H9 (cell line): Measurements from ENCODE around the gene SSR3. TPM values are rescaled to one million over a fixed set of nuclear protein-coding genes. Genes with fewer than 3 reads are reported as not detected.

Experiments
- DNase-seq: peaks from one replicate; pipeline ENCODE4 v3.0.0-alpha.2; 2017
- H2AFZ ChIP-seq: one replicate; pipeline ENCODE4 v1.6.1; 2013; ENCODE audit warnings: mild to moderate bottlenecking, low read length, control low read depth, moderate library complexity
- H2AK5ac ChIP-seq: 2 replicates; pipeline ENCODE4 v1.6.1; 2013; ENCODE audit warnings: low read length, control low read depth, mixed read lengths; ENCODE audit not compliant: insufficient read length
- H2BK120ac ChIP-seq: one replicate; pipeline ENCODE4 v1.6.1; 2013; ENCODE audit warnings: low read depth, mild to moderate bottlenecking, low read length, control low read depth, inconsistent platforms; ENCODE audit not compliant: poor library complexity, severe bottlenecking
- H2BK12ac ChIP-seq: 2 replicates; pipeline ENCODE4 v1.6.1; 2013; ENCODE audit warnings: low read length, control low read depth, mixed read lengths, low read depth; ENCODE audit not compliant: insufficient read length
- H2BK15ac ChIP-seq: 2 replicates; pipeline ENCODE4 v1.6.1; 2013; ENCODE audit warnings: low read depth, low read length, control low read depth
- H2BK20ac ChIP-seq: one replicate; pipeline ENCODE4 v1.6.1; 2013; ENCODE audit warnings: low read depth, mild to moderate bottlenecking, low read length, control low read depth, inconsistent platforms; ENCODE audit not compliant: poor library complexity, severe bottlenecking
- H2BK5ac ChIP-seq: 2 replicates; pipeline ENCODE4 v1.6.1; 2013; ENCODE audit warnings: low read length, control low read depth, mixed read lengths; ENCODE audit not compliant: insufficient read length
- H3K14ac ChIP-seq: 2 replicates; pipeline ENCODE4 v1.6.1; 2013; ENCODE audit warnings: low read length, control low read depth; ENCODE audit not compliant: insufficient read depth
- H3K18ac ChIP-seq: 2 replicates; pipeline ENCODE4 v1.6.1; 2013; ENCODE audit warnings: low read depth, mild to moderate bottlenecking, mixed read lengths, low read length, control low read depth; ENCODE audit not compliant: insufficient read length
- H3K23ac ChIP-seq: 2 replicates; pipeline ENCODE4 v1.6.1; 2013; ENCODE audit warnings: low read length, control low read depth, mixed read lengths, low read depth; ENCODE audit not compliant: insufficient read length
- H3K23me2 ChIP-seq: 2 replicates; pipeline ENCODE4 v1.6.1; 2013; ENCODE audit warnings: low read depth, mild to moderate bottlenecking, mixed read lengths, low read length, control low read depth; ENCODE audit not compliant: insufficient read length, poor library complexity, severe bottlenecking
- H3K27ac ChIP-seq: 2 replicates; pipeline ENCODE4 v1.5.1; 2013; ENCODE audit warnings: low read length, control low read depth, mixed read lengths, low read depth; ENCODE audit not compliant: insufficient read length
- H3K27me3 ChIP-seq: 2 replicates; pipeline ENCODE4 v1.6.1; 2013; ENCODE audit warnings: low read length, control low read depth, inconsistent platforms; ENCODE audit not compliant: insufficient read depth
- H3K4ac ChIP-seq: 2 replicates; pipeline ENCODE4 v1.6.1; 2013; ENCODE audit warnings: low read depth, mild to moderate bottlenecking, control low read depth, inconsistent platforms, low read length, moderate library complexity
- H3K4me1 ChIP-seq: 2 replicates; pipeline ENCODE4 v1.6.1; 2013; ENCODE audit warnings: low read length, control low read depth, inconsistent platforms; ENCODE audit not compliant: insufficient read depth
- H3K4me2 ChIP-seq: 2 replicates; pipeline ENCODE4 v1.6.1; 2013; ENCODE audit warnings: low read length, control low read depth, mixed read lengths; ENCODE audit not compliant: insufficient read length, insufficient read depth
- H3K56ac ChIP-seq: 2 replicates; pipeline ENCODE4 v1.6.1; 2013; ENCODE audit warnings: low read depth, mild to moderate bottlenecking, mixed read lengths, low read length, control low read depth; ENCODE audit not compliant: insufficient read length
- H3K79me1 ChIP-seq: 2 replicates; pipeline ENCODE4 v1.6.1; 2013; ENCODE audit warnings: low read depth, mild to moderate bottlenecking, moderate library complexity, low read length, control low read depth, inconsistent platforms; ENCODE audit not compliant: insufficient read depth, poor library complexity, severe bottlenecking
- H3K79me2 ChIP-seq: 2 replicates; pipeline ENCODE4 v1.6.1; 2013; ENCODE audit warnings: low read length, control low read depth, inconsistent platforms; ENCODE audit not compliant: insufficient read depth
- H3K9ac ChIP-seq: 2 replicates; pipeline ENCODE4 v1.6.1; 2013; ENCODE audit warnings: low read length, control low read depth, mixed read lengths; ENCODE audit not compliant: insufficient read length; ENCODE audit errors: extremely low read depth
- H3K9me3 ChIP-seq: one replicate; pipeline ENCODE4 v1.6.1; 2013; ENCODE audit warnings: low read depth, low read length, inconsistent platforms; ENCODE audit not compliant: control insufficient read depth
- H3T11ph ChIP-seq: one replicate; pipeline ENCODE4 v1.6.1; 2013; ENCODE audit warnings: mild to moderate bottlenecking, low read length, control low read depth, inconsistent platforms
- H4K20me1 ChIP-seq: one replicate; pipeline ENCODE4 v1.6.1; 2013; ENCODE audit not compliant: control insufficient read depth, insufficient read length, insufficient read depth
- H4K5ac ChIP-seq: 2 replicates; pipeline ENCODE4 v1.6.1; 2013; ENCODE audit warnings: low read depth, mild to moderate bottlenecking, mixed read lengths, low read length, control low read depth; ENCODE audit not compliant: insufficient read length
- H4K8ac ChIP-seq: replicated peaks from 2 replicates; pipeline ENCODE4 v1.6.1; 2013; ENCODE audit warnings: low read length, control low read depth, mixed read lengths, low read depth; ENCODE audit not compliant: insufficient read length
- H4K91ac ChIP-seq: 2 replicates; pipeline ENCODE4 v1.6.1; 2013; ENCODE audit warnings: low read depth, mild to moderate bottlenecking, moderate library complexity, mixed read lengths, low read length, control low read depth; ENCODE audit not compliant: insufficient read length
- H3K27ac Mint-ChIP-seq, 3 experiments: 2 replicates in 2 of 3; 3 replicates in 1 of 3; pipeline ENCODE4 v1.8.0; 2020 to 2021; ENCODE audit warnings: mixed read lengths in 3 of 3, mild to moderate bottlenecking in 1 of 3, moderate library complexity in 1 of 3
- H3K27me3 Mint-ChIP-seq: 2 replicates; pipeline ENCODE4 v1.8.0; 2021; ENCODE audit warnings: low read depth, mild to moderate bottlenecking, moderate library complexity, mixed read lengths
- H3K36me3 Mint-ChIP-seq, 3 experiments: 2 replicates in 2 of 3; 3 replicates in 1 of 3; pipeline ENCODE4 v1.8.0; 2020 to 2021; ENCODE audit warnings: low read depth in 3 of 3, mixed read lengths in 3 of 3; ENCODE audit not compliant: insufficient read depth in 1 of 3
- H3K4me1 Mint-ChIP-seq, 2 experiments: 2 replicates each; pipeline ENCODE4 v1.8.0; 2020; ENCODE audit warnings: mixed read lengths in 2 of 2
- H3K4me3 Mint-ChIP-seq, 2 experiments: 2 replicates in 1 of 2; 3 replicates in 1 of 2; pipeline ENCODE4 v1.8.0; 2020 to 2021; ENCODE audit warnings: mild to moderate bottlenecking in 2 of 2, mixed read lengths in 2 of 2, moderate library complexity in 1 of 2
- H3K9me3 Mint-ChIP-seq, 2 experiments: 2 replicates in 1 of 2; 3 replicates in 1 of 2; pipeline ENCODE4 v1.8.0; 2020; ENCODE audit warnings: mild to moderate bottlenecking in 2 of 2, mixed read lengths in 2 of 2, moderate library complexity in 1 of 2
- CTCF ChIP-seq: fragments of 200-600 bp; sonication (generic); conservative IDR thresholded peaks from 3 replicates; pipeline ENCODE4 v1.8.0; 2021; ENCODE audit warnings: antibody characterized with exemption, mild to moderate bottlenecking
- WGBS: extraction: QIAGEN DNeasy Blood & Tissue Kit; methylation state at CpG from one replicate; pipeline ENCODE4 v1.1.7; 2013; ENCODE audit warnings: missing lambda C conversion rate, low lambda C conversion rate, mixed read lengths; ENCODE audit not compliant: insufficient read length; ENCODE audit errors: extremely low coverage; 5-methylcytosine and 5-hydroxymethylcytosine counted together
- long read RNA-seq: library from polyadenylated mRNA; unstranded; transcript quantifications from one replicate; pipeline ENCODE4 v2.0.0, GENCODE V29; 2020
- total RNA-seq: library from RNA; stranded (reverse); gene quantifications from 2 replicates; pipeline ENCODE4 v1.2.1, GENCODE V29; 2021

SSR3 gene
- total RNA-seq = 176 and 177 TPM in 2 replicates
- long read RNA-seq, transcript SSR3-201 (5 exons, 3,716 nt) = major isoform, 687 of 735 reads
- long read RNA-seq, transcript SSR3-205 (5 exons, 1,039 nt) = minor isoform, 7 of 735 reads
- long read RNA-seq, transcript SSR3-204 (4 exons, 873 nt) = minor isoform, 12 of 735 reads
- long read RNA-seq, partial matches to known transcripts = 0 of 735 reads
- long read RNA-seq, other reads (novel, unspliced or antisense) = 26 of 735 reads

- WGBS = no CpG with 5 or more reads among the region's 60 CpGs
- Histone ChIP-seq H2BK20ac (no peak within 1 kb of the TSS), H3K9ac (peak within 1 kb of the TSS; percentile 100), H3K23me2 (peaks cover 9% of the 10 kb centered on the region), H3T11ph (no peak within 1 kb of the TSS), H4K91ac (no peak within 1 kb of the TSS), H2BK15ac (no peak within 1 kb of the TSS; the same call in 1 of the 2 replicates), H4K5ac (peak within 1 kb of the TSS; percentile 79), H3K27ac (peak within 1 kb of the TSS; percentile 0), H3K18ac (peak within 1 kb of the TSS; percentile 93), H2BK120ac (no peak within 1 kb of the TSS), H3K4me1 (no peaks in the 10 kb centered on the region), H3K79me2 (peaks cover 26% of the 10 kb centered on the region; the same call in 1 of the 2 replicates), H3K79me1 (no peaks in the 10 kb centered on the region), H3K23ac (no peak within 1 kb of the TSS), H3K27me3 (no peaks in the 10 kb centered on the region), H2AK5ac (no peak within 1 kb of the TSS), H3K9me3 (no peaks in the 10 kb centered on the region), H4K20me1 (no peaks in the 10 kb centered on the region), H3K4me2 (peak within 1 kb of the TSS; percentile 99), H2AFZ (peak within 1 kb of the TSS; percentile 99), H4K8ac (no peak within 1 kb of the TSS), H2BK12ac (no peak within 1 kb of the TSS), H2BK5ac (peak within 1 kb of the TSS; percentile 82), H3K4ac (no peak within 1 kb of the TSS), H3K14ac (peak within 1 kb of the TSS; percentile 99), H3K56ac (peak within 1 kb of the TSS; percentile 47)
- peaks cover 26 to 33% (median 32%) of the 10 kb centered on the region in 3 experiments; a peak in 6 of 7 replicates for H3K36me3 Mint-ChIP-seq
- peaks cover 22% of the 10 kb centered on the region in 2 experiments for H3K4me1 Mint-ChIP-seq
- peak; percentile 99 for DNase-seq
- peak within 1 kb of the TSS; percentile 96 to 98 for H3K4me3 Mint-ChIP-seq
- H3K9me3 Mint-ChIP-seq = no peaks in the 10 kb centered on the region
- H3K27ac Mint-ChIP-seq = peak within 1 kb of the TSS; percentile 97 to 99 (median 98)
- H3K27me3 Mint-ChIP-seq = no peaks in the 10 kb centered on the region
- peak; percentile 33; the same call in 2 of the 3 replicates for TF ChIP-seq CTCF
These were observed at the start of gene SSR3 for GRCh38 chr3:156554842-156555687. Gene SSR3, minus strand, starts transcription at chr3:156555117. Its CDS starts 28 bp downstream, at chr3:156555089.
